ENCODE measurements around the gene CGNL1.

Gene CGNL1

GRCh38 chr15:57410373-57410772 lies 34.1 kb downstream of the CGNL1 start:
- DNase-seq = no peak
- no peaks in the 10 kb centered on the region for H3K4me1 ChIP-seq (ENCODE audit: insufficient read depth, low read length)
- no peaks in the 10 kb centered on the region for H3K9me3 ChIP-seq (ENCODE audit: insufficient read depth, low read length, severe bottlenecking)
- H3K4me2 ChIP-seq (ENCODE audit: insufficient read depth, low read length) = no peak overlapping the region
- no peaks in the 10 kb centered on the region for H3K36me3 ChIP-seq (ENCODE audit: insufficient read depth, low read length)
- ATAC-seq (ENCODE audit: insufficient read depth, low read depth) = no peak
- H4K20me1 ChIP-seq (ENCODE audit: insufficient read depth, low read length) = no peaks in the 10 kb centered on the region
- TF ChIP-seq CTCF (IDR thresholded peaks at IDR 0.05; ENCODE audit: borderline replicate concordance, extremely low read depth, low read length, poor library complexity, severe bottlenecking) (no peak), EZH2 (IDR thresholded peaks at IDR 0.05; ENCODE audit: borderline replicate concordance, low read depth, low read length, severe bottlenecking) (no peak)
- no peaks in the 10 kb centered on the region for H3K79me2 ChIP-seq (ENCODE audit: insufficient read depth, low read length)
- H2AFZ ChIP-seq (ENCODE audit: low read depth, low read length) = no peak overlapping the region
- peaks cover 5% of the 10 kb centered on the region for H3K27me3 ChIP-seq (ENCODE audit: insufficient read depth, low read length, poor library complexity)
- no peak overlapping the region for H3K27ac ChIP-seq (ENCODE audit: low read length)
- H3K4me3 ChIP-seq (ENCODE audit: low read depth in 1 of 2, low read length in 2 of 2) = no peak overlapping the region
- H3K9ac ChIP-seq (ENCODE audit: low read depth, low read length) = no peak overlapping the region

- no peak overlapping the region for H3K4me2 ChIP-seq (ENCODE audit: insufficient read depth, low read length)
- peak; percentile 21 for DNase-seq
- TF ChIP-seq CTCF (IDR thresholded peaks at IDR 0.05; ENCODE audit: borderline replicate concordance, extremely low read depth, low read length, poor library complexity, severe bottlenecking) (no peak), EZH2 (IDR thresholded peaks at IDR 0.05; ENCODE audit: borderline replicate concordance, low read depth, low read length, severe bottlenecking) (no peak)
- no peak overlapping the region for H3K27ac ChIP-seq (ENCODE audit: low read length)
- peak; percentile 89 for ATAC-seq (ENCODE audit: insufficient read depth, low read depth)
- no peak overlapping the region for H2AFZ ChIP-seq (ENCODE audit: low read depth, low read length)
- no peaks in the 10 kb centered on the region for H3K9me3 ChIP-seq (ENCODE audit: insufficient read depth, low read length, severe bottlenecking)
- H3K27me3 ChIP-seq (ENCODE audit: insufficient read depth, low read length, poor library complexity) = peaks cover 5% of the 10 kb centered on the region
- no peaks in the 10 kb centered on the region for H3K4me1 ChIP-seq (ENCODE audit: insufficient read depth, low read length)
- H3K79me2 ChIP-seq (ENCODE audit: insufficient read depth, low read length) = no peaks in the 10 kb centered on the region
- no peaks in the 10 kb centered on the region for H4K20me1 ChIP-seq (ENCODE audit: insufficient read depth, low read length)
- H3K36me3 ChIP-seq (ENCODE audit: insufficient read depth, low read length) = no peaks in the 10 kb centered on the region
- H3K9ac ChIP-seq (ENCODE audit: low read depth, low read length) = no peak overlapping the region
- H3K4me3 ChIP-seq (ENCODE audit: low read depth in 1 of 2, low read length in 2 of 2) = no peak overlapping the region
These were observed 35.9 kb downstream of the CGNL1 start for GRCh38 chr15:57411945-57412768.

GRCh38 chr15:57415602-57416001 lies 39.3 kb downstream of the CGNL1 start:
- no peaks in the 10 kb centered on the region for H3K36me3 ChIP-seq (ENCODE audit: insufficient read depth, low read length)
- H3K79me2 ChIP-seq (ENCODE audit: insufficient read depth, low read length) = no peaks in the 10 kb centered on the region
- no peak for ATAC-seq (ENCODE audit: insufficient read depth, low read depth)
- H3K27me3 ChIP-seq (ENCODE audit: insufficient read depth, low read length, poor library complexity) = peaks cover 3% of the 10 kb centered on the region
- DNase-seq = no peak
- no peaks in the 10 kb centered on the region for H3K4me1 ChIP-seq (ENCODE audit: insufficient read depth, low read length)
- H3K9me3 ChIP-seq (ENCODE audit: insufficient read depth, low read length, severe bottlenecking) = no peaks in the 10 kb centered on the region
- H3K4me3 ChIP-seq (ENCODE audit: low read depth in 1 of 2, low read length in 2 of 2) = no peak overlapping the region
- TF ChIP-seq CTCF (IDR thresholded peaks at IDR 0.05; ENCODE audit: borderline replicate concordance, extremely low read depth, low read length, poor library complexity, severe bottlenecking) (no peak), EZH2 (IDR thresholded peaks at IDR 0.05; ENCODE audit: borderline replicate concordance, low read depth, low read length, severe bottlenecking) (no peak)
- H3K4me2 ChIP-seq (ENCODE audit: insufficient read depth, low read length) = no peak overlapping the region
- no peak overlapping the region for H2AFZ ChIP-seq (ENCODE audit: low read depth, low read length)
- no peak overlapping the region for H3K27ac ChIP-seq (ENCODE audit: low read length)
- no peak overlapping the region for H3K9ac ChIP-seq (ENCODE audit: low read depth, low read length)
- no peaks in the 10 kb centered on the region for H4K20me1 ChIP-seq (ENCODE audit: insufficient read depth, low read length)

Data from DND-41 (cell line).